Uterus (tissue), 2 donors: Measurements from ENCODE around the gene OST4.

Experiments used
- POLR2A ChIP-seq, 2 donors: fragments of 450-650 bp; IDR thresholded peaks; one replicate each; pipeline ENCODE4 v1.6.1; 2016; ENCODE audit warnings: antibody characterized with exemption in 2 of 2, mild to moderate bottlenecking in 1 of 2, moderate library complexity in 1 of 2
- TF ChIP-seq, protein P1 (sequence below), 4 experiments: fragments of 200-600 bp in 2 of 4; fragments of 450-650 bp in 2 of 4; sonication (generic) in 2 of 4; IDR thresholded peaks; one replicate each; pipeline ENCODE4 v1.5.1; 2016 to 2019; ENCODE audit warnings: antibody characterized with exemption in 4 of 4, mild to moderate bottlenecking in 2 of 4, moderate library complexity in 1 of 4

GRCh38 chr2:27053321-27053720 is 18.1 kb downstream of the OST4 start:
- TF ChIP-seq, protein P1, sequence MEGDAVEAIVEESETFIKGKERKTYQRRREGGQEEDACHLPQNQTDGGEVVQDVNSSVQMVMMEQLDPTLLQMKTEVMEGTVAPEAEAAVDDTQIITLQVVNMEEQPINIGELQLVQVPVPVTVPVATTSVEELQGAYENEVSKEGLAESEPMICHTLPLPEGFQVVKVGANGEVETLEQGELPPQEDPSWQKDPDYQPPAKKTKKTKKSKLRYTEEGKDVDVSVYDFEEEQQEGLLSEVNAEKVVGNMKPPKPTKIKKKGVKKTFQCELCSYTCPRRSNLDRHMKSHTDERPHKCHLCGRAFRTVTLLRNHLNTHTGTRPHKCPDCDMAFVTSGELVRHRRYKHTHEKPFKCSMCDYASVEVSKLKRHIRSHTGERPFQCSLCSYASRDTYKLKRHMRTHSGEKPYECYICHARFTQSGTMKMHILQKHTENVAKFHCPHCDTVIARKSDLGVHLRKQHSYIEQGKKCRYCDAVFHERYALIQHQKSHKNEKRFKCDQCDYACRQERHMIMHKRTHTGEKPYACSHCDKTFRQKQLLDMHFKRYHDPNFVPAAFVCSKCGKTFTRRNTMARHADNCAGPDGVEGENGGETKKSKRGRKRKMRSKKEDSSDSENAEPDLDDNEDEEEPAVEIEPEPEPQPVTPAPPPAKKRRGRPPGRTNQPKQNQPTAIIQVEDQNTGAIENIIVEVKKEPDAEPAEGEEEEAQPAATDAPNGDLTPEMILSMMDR (IDR thresholded peaks at IDR 0.05) = no peak
- TF ChIP-seq POLR2A (IDR thresholded peaks at IDR 0.05) = no peak
